Memory B cell (primary cell): ENCODE measurements around the gene VPS39.

Experiments used
- ATAC-seq: fragments of 150-1000 bp; cut with Tn5 transposase; 2 replicates; pipeline ENCODE4 v1.10.0; 2021; ENCODE audit warnings: low read depth, mild to moderate bottlenecking, moderate library complexity
- DNase-seq, 2 donors: peaks; one replicate each; pipeline ENCODE4 v3.0.0; 2022; ENCODE audit warnings: low spot score in 2 of 2
- H3K27ac Mint-ChIP-seq: one replicate; pipeline ENCODE4 v1.8.0; 2022; ENCODE audit warnings: mild to moderate bottlenecking, moderate library complexity, mixed read lengths
- H3K27me3 Mint-ChIP-seq: one replicate; pipeline ENCODE4 v1.8.0; 2022; ENCODE audit warnings: mixed read lengths
- H3K36me3 Mint-ChIP-seq: one replicate; pipeline ENCODE4 v1.8.0; 2022; ENCODE audit warnings: mild to moderate bottlenecking, mixed read lengths
- H3K4me1 Mint-ChIP-seq: one replicate; pipeline ENCODE4 v1.8.0; 2022; ENCODE audit warnings: mixed read lengths
- H3K4me3 Mint-ChIP-seq: one replicate; pipeline ENCODE4 v1.8.0; 2022; ENCODE audit warnings: mild to moderate bottlenecking, moderate library complexity, mixed read lengths
- H3K9me3 Mint-ChIP-seq: one replicate; pipeline ENCODE4 v1.8.0; 2022; ENCODE audit warnings: mixed read lengths

VPS39 gene

GRCh38 chr15:42185801-42186200, 22.3 kb downstream of the VPS39 start:
- peaks cover 52% of the 10 kb centered on the region for H3K36me3 Mint-ChIP-seq
- H3K27me3 Mint-ChIP-seq, result no peaks in the 10 kb centered on the region

GRCh38 chr15:42184736-42185135, 23.4 kb downstream of the VPS39 start:
- H3K27ac Mint-ChIP-seq, result no peak overlapping the region

More at GRCh38 chr15:42185801-42186200, 22.3 kb downstream of the VPS39 start:
- H3K4me1 Mint-ChIP-seq, result peaks cover 6% of the 10 kb centered on the region
- ATAC-seq, result no peak
- no peaks in the 10 kb centered on the region for H3K9me3 Mint-ChIP-seq
- H3K4me3 Mint-ChIP-seq, result no peak overlapping the region
- no peak overlapping the region for H3K27ac Mint-ChIP-seq
- no peak for DNase-seq

GRCh38 chr15:42184296-42184695, 23.8 kb downstream of the VPS39 start:
- Mint-ChIP-seq H3K4me1 (peaks cover 6% of the 10 kb centered on the region), H3K36me3 (peaks cover 49% of the 10 kb centered on the region), H3K9me3 (no peaks in the 10 kb centered on the region), H3K27ac (no peak overlapping the region), H3K27me3 (no peaks in the 10 kb centered on the region), H3K4me3 (no peak overlapping the region)
- ATAC-seq, result peak; percentile 50
- DNase-seq, result no peak

More at GRCh38 chr15:42184736-42185135, 23.4 kb downstream of the VPS39 start:
- Mint-ChIP-seq H3K4me3 (no peak overlapping the region), H3K36me3 (peaks cover 50% of the 10 kb centered on the region), H3K4me1 (peaks cover 6% of the 10 kb centered on the region), H3K9me3 (no peaks in the 10 kb centered on the region), H3K27me3 (no peaks in the 10 kb centered on the region)
- ATAC-seq (no peak), DNase-seq (no peak)

- Mint-ChIP-seq H3K4me1 (peaks cover 6% of the 10 kb centered on the region), H3K4me3 (no peak overlapping the region), H3K9me3 (no peaks in the 10 kb centered on the region), H3K27me3 (no peaks in the 10 kb centered on the region), H3K36me3 (peaks cover 49% of the 10 kb centered on the region), H3K27ac (no peak overlapping the region)
- ATAC-seq (no peak), DNase-seq (no peak)
These were observed 25.1 kb downstream of the VPS39 start for GRCh38 chr15:42182961-42183360.

- ATAC-seq (no peak), DNase-seq (no peak)
- no peaks in the 10 kb centered on the region for H3K27me3 Mint-ChIP-seq
- peaks cover 6% of the 10 kb centered on the region for H3K4me1 Mint-ChIP-seq
- H3K27ac Mint-ChIP-seq, result no peak overlapping the region
- H3K4me3 Mint-ChIP-seq, result no peak overlapping the region
- peaks cover 48% of the 10 kb centered on the region for H3K36me3 Mint-ChIP-seq
- H3K9me3 Mint-ChIP-seq, result no peaks in the 10 kb centered on the region
These were observed 25.7 kb downstream of the VPS39 start for GRCh38 chr15:42182328-42182886.

- no peak for ATAC-seq
- Mint-ChIP-seq H3K36me3 (peaks cover 50% of the 10 kb centered on the region), H3K27me3 (no peaks in the 10 kb centered on the region), H3K27ac (peak overlapping the region; percentile 24), H3K9me3 (no peaks in the 10 kb centered on the region), H3K4me1 (no peaks in the 10 kb centered on the region), H3K4me3 (no peak overlapping the region)
- no peak for DNase-seq
These were observed 30.0 kb downstream of the VPS39 start for GRCh38 chr15:42178056-42178455.

GRCh38 chr15:42175671-42176070, 32.4 kb downstream of the VPS39 start:
- Mint-ChIP-seq H3K36me3 (peaks cover 49% of the 10 kb centered on the region), H3K9me3 (no peaks in the 10 kb centered on the region), H3K4me3 (no peak overlapping the region), H3K4me1 (peaks cover 7% of the 10 kb centered on the region), H3K27me3 (no peaks in the 10 kb centered on the region), H3K27ac (peak overlapping the region; percentile 69)
- ATAC-seq (no peak), DNase-seq (no peak)

- DNase-seq (no peak), ATAC-seq (no peak)
- Mint-ChIP-seq H3K27ac (peak overlapping the region; percentile 0), H3K9me3 (no peaks in the 10 kb centered on the region), H3K4me1 (peaks cover 7% of the 10 kb centered on the region), H3K4me3 (no peak overlapping the region), H3K27me3 (no peaks in the 10 kb centered on the region), H3K36me3 (peaks cover 47% of the 10 kb centered on the region)
These were observed 35.6 kb downstream of the VPS39 start for GRCh38 chr15:42172475-42172874.

GRCh38 chr15:42171795-42172194, 36.3 kb downstream of the VPS39 start:
- H3K27me3 Mint-ChIP-seq, result no peaks in the 10 kb centered on the region
- no peak overlapping the region for H3K27ac Mint-ChIP-seq

GRCh38 chr15:42171122-42171521, 37.0 kb downstream of the VPS39 start:
- DNase-seq, result no peak
- Mint-ChIP-seq H3K36me3 (peaks cover 51% of the 10 kb centered on the region), H3K4me1 (peaks cover 7% of the 10 kb centered on the region), H3K27ac (no peak overlapping the region), H3K27me3 (no peaks in the 10 kb centered on the region), H3K4me3 (no peak overlapping the region), H3K9me3 (no peaks in the 10 kb centered on the region)
- peak; percentile 74 for ATAC-seq

More at GRCh38 chr15:42171795-42172194, 36.3 kb downstream of the VPS39 start:
- peaks cover 7% of the 10 kb centered on the region for H3K4me1 Mint-ChIP-seq
- H3K9me3 Mint-ChIP-seq, result no peaks in the 10 kb centered on the region
- no peak for DNase-seq
- no peak overlapping the region for H3K4me3 Mint-ChIP-seq
- peaks cover 53% of the 10 kb centered on the region for H3K36me3 Mint-ChIP-seq
- no peak for ATAC-seq

- no peak overlapping the region for H3K27ac Mint-ChIP-seq
- DNase-seq, result no peak
- no peak for ATAC-seq
- peaks cover 39% of the 10 kb centered on the region for H3K36me3 Mint-ChIP-seq
- H3K4me1 Mint-ChIP-seq, result peaks cover under 1% of the 10 kb centered on the region
- H3K9me3 Mint-ChIP-seq, result no peaks in the 10 kb centered on the region
- no peak overlapping the region for H3K4me3 Mint-ChIP-seq
- no peaks in the 10 kb centered on the region for H3K27me3 Mint-ChIP-seq
These were observed 41.7 kb downstream of the VPS39 start for GRCh38 chr15:42166225-42166940.

- no peak for ATAC-seq
- no peak for DNase-seq
- H3K36me3 Mint-ChIP-seq, result peaks cover 41% of the 10 kb centered on the region
- H3K27me3 Mint-ChIP-seq, result no peaks in the 10 kb centered on the region
- H3K4me3 Mint-ChIP-seq, result no peak overlapping the region
- no peaks in the 10 kb centered on the region for H3K9me3 Mint-ChIP-seq
- H3K4me1 Mint-ChIP-seq, result no peaks in the 10 kb centered on the region
- no peak overlapping the region for H3K27ac Mint-ChIP-seq
These were observed 43.0 kb downstream of the VPS39 start for GRCh38 chr15:42165106-42165505.

- H3K9me3 Mint-ChIP-seq, result no peaks in the 10 kb centered on the region
- H3K27ac Mint-ChIP-seq, result no peak overlapping the region
- no peak overlapping the region for H3K4me3 Mint-ChIP-seq
- no peaks in the 10 kb centered on the region for H3K4me1 Mint-ChIP-seq
- ATAC-seq, result no peak
- DNase-seq, result no peak
- H3K36me3 Mint-ChIP-seq, result peaks cover 45% of the 10 kb centered on the region
- H3K27me3 Mint-ChIP-seq, result no peaks in the 10 kb centered on the region
These were observed 44.1 kb downstream of the VPS39 start for GRCh38 chr15:42163947-42164550.

GRCh38 chr15:42163291-42163690, 44.8 kb downstream of the VPS39 start:
- DNase-seq (no peak), ATAC-seq (no peak)
- Mint-ChIP-seq H3K4me1 (no peaks in the 10 kb centered on the region), H3K36me3 (peaks cover 46% of the 10 kb centered on the region), H3K9me3 (no peaks in the 10 kb centered on the region), H3K4me3 (no peak overlapping the region), H3K27ac (no peak overlapping the region), H3K27me3 (no peaks in the 10 kb centered on the region)
